Activated CD4-positive, CD25-positive, alpha-beta regulatory T cell treated with anti-CD3 and anti-CD28 coated beads, Interleukin-2, amount 50 U/mL, for 72 hours (primary cell): Measurements from ENCODE around the gene HTR7.

ENCODE experiments used
- DNase-seq: peaks from one replicate; pipeline ENCODE4 v3.0.0; 2021

The HTR7 gene

GRCh38 chr10:90732581-90732980, 125.3 kb downstream of the HTR7 start:
- DNase-seq: no peak

- DNase-seq: no peak
Measured at GRCh38 chr10:90723416-90724068, 134.3 kb downstream of the HTR7 start.

GRCh38 chr10:90722832-90723231, 135.0 kb downstream of the HTR7 start:
- no peak for DNase-seq

- DNase-seq: no peak
Measured at GRCh38 chr10:90718182-90718581, 139.7 kb downstream of the HTR7 start.

GRCh38 chr10:90712529-90712928, 145.3 kb downstream of the HTR7 start:
- no peak for DNase-seq

- no peak for DNase-seq
Measured at GRCh38 chr10:90709727-90710126, 148.1 kb downstream of the HTR7 start.

GRCh38 chr10:90707657-90708056, 150.2 kb downstream of the HTR7 start:
- DNase-seq: no peak

GRCh38 chr10:90701428-90701827, 156.4 kb downstream of the HTR7 start:
- DNase-seq: no peak

GRCh38 chr10:90695915-90696676, 161.7 kb downstream of the HTR7 start:
- DNase-seq: no peak
